RWPE1 (cell line): Measurements from ENCODE around the gene NF2.

Source experiments
- CTCF ChIA-PET: fragments of 350-600 bp; sonication (Branson Sonifier 250); formaldehyde crosslinking; extraction: SDS; loops from one replicate; lab custom pipeline; 2021; lab: Yijun Ruan, JAX
- POLR2A ChIA-PET: fragments of 400-600 bp; formaldehyde crosslinking; extraction: SDS; loops from one replicate; lab custom pipeline; 2020; ENCODE audit warnings: antibody characterized with exemption; ENCODE audit not compliant: low non-redundant PET; lab: Yijun Ruan, JAX
- DNase-seq: peaks from one replicate; pipeline ENCODE4 v3.0.0; 2012; ENCODE audit warnings: low spot score
- H3K27ac ChIP-seq: fragments of 450-650 bp; 2 replicates; pipeline ENCODE4 v1.5.1; 2017
- CTCF ChIP-seq: fragments of 450-650 bp; conservative IDR thresholded peaks from 2 replicates; pipeline ENCODE4 v1.5.1; 2017; ENCODE audit warnings: low read depth, mild to moderate bottlenecking

NF2 gene

GRCh38 chr22:29668673-29669072 is 65.2 kb downstream of the NF2 start:
- POLR2A ChIA-PET = no interaction called here
- no peak for DNase-seq
- no peak for TF ChIP-seq CTCF
- CTCF ChIA-PET = no interaction called here
- H3K27ac ChIP-seq = no peak overlapping the region

GRCh38 chr22:29670626-29671025 is 67.2 kb downstream of the NF2 start:
- ChIA-PET CTCF (interaction anchor here (0.8 kb wide), 1 partner anchor 36 kb away, joined by 3 read pairs; no protein-coding TSS in a partner anchor), POLR2A (no interaction called here)
- no peak for DNase-seq
- no peak overlapping the region for H3K27ac ChIP-seq
- TF ChIP-seq CTCF = no peak

GRCh38 chr22:29673361-29674066 is 70.1 kb downstream of the NF2 start:
- no peak overlapping the region for H3K27ac ChIP-seq
- CTCF ChIA-PET = interaction anchor here (1.1 kb wide), 1 partner anchor 16 kb away, joined by 4 read pairs; no protein-coding TSS in a partner anchor
- POLR2A ChIA-PET = no interaction called here
- TF ChIP-seq CTCF = no peak
- DNase-seq = no peak

GRCh38 chr22:29674121-29674520 is 70.7 kb downstream of the NF2 start:
- H3K27ac ChIP-seq = no peak overlapping the region
- DNase-seq = no peak
- ChIA-PET CTCF (interaction anchor here (1.1 kb wide), 1 partner anchor 16 kb away, joined by 4 read pairs; no protein-coding TSS in a partner anchor), POLR2A (no interaction called here)
- TF ChIP-seq CTCF = no peak

- ChIA-PET CTCF (no interaction called here), POLR2A (no interaction called here)
- DNase-seq = no peak
- no peak for TF ChIP-seq CTCF
- H3K27ac ChIP-seq = no peak overlapping the region
Measured at GRCh38 chr22:29679316-29679715, 75.9 kb downstream of the NF2 start.

GRCh38 chr22:29683536-29683935 is 80.1 kb downstream of the NF2 start:
- no peak overlapping the region for H3K27ac ChIP-seq
- POLR2A ChIA-PET = no interaction called here
- CTCF ChIA-PET = no interaction called here
- TF ChIP-seq CTCF = no peak
- DNase-seq = no peak
